ENCODE data around the gene AXDND1. TPM values are rescaled to one million over a fixed set of nuclear protein-coding genes. Genes with fewer than 3 reads are reported as not detected.

Gene AXDND1
- total RNA-seq, 1 experiment from 2014 or later = 0.48 TPM

DNA sequence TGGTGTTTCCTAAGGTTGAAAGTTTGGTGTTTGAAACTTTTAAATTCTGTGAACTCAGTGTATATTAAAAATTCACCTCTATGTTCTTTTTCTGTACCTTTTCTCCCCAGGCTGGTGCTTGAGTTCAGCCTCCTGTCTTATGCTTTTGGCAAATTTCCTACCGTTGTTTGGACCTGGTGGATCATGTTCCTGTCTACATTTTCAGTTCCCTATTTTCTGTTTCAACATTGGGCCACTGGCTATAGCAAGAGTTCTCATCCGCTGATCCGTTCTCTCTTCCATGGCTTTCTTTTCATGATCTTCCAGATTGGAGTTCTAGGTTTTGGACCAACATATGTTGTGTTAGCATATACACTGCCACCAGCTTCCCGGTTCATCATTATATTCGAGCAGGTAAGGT is 24.9 kb upstream of the AXDND1 start:
- Histone ChIP-seq H4K20me1 (ENCODE audit: control insufficient read depth, insufficient read depth, insufficient read length) (no peaks in the 10 kb centered on the region), H3K4me1 (ENCODE audit: insufficient read depth, low read length) (no peaks in the 10 kb centered on the region), H3K18ac (ENCODE audit: insufficient read length, low read depth, low read length) (no peak overlapping the region), H3K79me1 (ENCODE audit: insufficient read depth, low read depth, low read length, poor library complexity, severe bottlenecking) (no peaks in the 10 kb centered on the region), H3K23me2 (ENCODE audit: insufficient read length, low read depth, low read length, poor library complexity, severe bottlenecking) (no peaks in the 10 kb centered on the region), H2AFZ (ENCODE audit: low read length) (no peak overlapping the region), H3K9me3 (ENCODE audit: control insufficient read depth, low read depth, low read length) (no peaks in the 10 kb centered on the region), H2BK20ac (ENCODE audit: low read depth, low read length, poor library complexity, severe bottlenecking) (no peak overlapping the region), H4K91ac (ENCODE audit: insufficient read length, low read depth, low read length) (no peak overlapping the region), H2BK15ac (ENCODE audit: low read depth, low read length) (no peak overlapping the region), H2AK5ac (ENCODE audit: insufficient read length, low read length) (no peak overlapping the region), H4K8ac (replicated peaks; ENCODE audit: insufficient read length, low read depth, low read length) (no peak overlapping the region), H3K9ac (ENCODE audit: extremely low read depth, insufficient read length, low read length) (no peak overlapping the region), H2BK5ac (ENCODE audit: insufficient read length, low read length) (no peak overlapping the region), H4K5ac (ENCODE audit: insufficient read length, low read depth, low read length) (no peak overlapping the region), H3K23ac (ENCODE audit: insufficient read length, low read depth, low read length) (no peak overlapping the region), H3K27me3 (ENCODE audit: insufficient read depth, low read length) (no peaks in the 10 kb centered on the region), H2BK120ac (ENCODE audit: low read depth, low read length, poor library complexity, severe bottlenecking) (no peak overlapping the region), H3K79me2 (ENCODE audit: insufficient read depth, low read length) (no peaks in the 10 kb centered on the region), H3K56ac (ENCODE audit: insufficient read length, low read depth, low read length) (no peak overlapping the region), H3K4ac (ENCODE audit: low read depth, low read length) (no peak overlapping the region), H3K4me2 (ENCODE audit: insufficient read depth, insufficient read length, low read length) (no peak overlapping the region), H3K27ac (ENCODE audit: insufficient read length, low read depth, low read length) (no peak overlapping the region), H2BK12ac (ENCODE audit: insufficient read length, low read depth, low read length) (no peak overlapping the region), H3T11ph (ENCODE audit: low read length) (no peak overlapping the region), H3K14ac (ENCODE audit: insufficient read depth, low read length) (no peak overlapping the region)
- H3K9me3 Mint-ChIP-seq = no peaks in the 10 kb centered on the region
- TF ChIP-seq, protein P1, sequence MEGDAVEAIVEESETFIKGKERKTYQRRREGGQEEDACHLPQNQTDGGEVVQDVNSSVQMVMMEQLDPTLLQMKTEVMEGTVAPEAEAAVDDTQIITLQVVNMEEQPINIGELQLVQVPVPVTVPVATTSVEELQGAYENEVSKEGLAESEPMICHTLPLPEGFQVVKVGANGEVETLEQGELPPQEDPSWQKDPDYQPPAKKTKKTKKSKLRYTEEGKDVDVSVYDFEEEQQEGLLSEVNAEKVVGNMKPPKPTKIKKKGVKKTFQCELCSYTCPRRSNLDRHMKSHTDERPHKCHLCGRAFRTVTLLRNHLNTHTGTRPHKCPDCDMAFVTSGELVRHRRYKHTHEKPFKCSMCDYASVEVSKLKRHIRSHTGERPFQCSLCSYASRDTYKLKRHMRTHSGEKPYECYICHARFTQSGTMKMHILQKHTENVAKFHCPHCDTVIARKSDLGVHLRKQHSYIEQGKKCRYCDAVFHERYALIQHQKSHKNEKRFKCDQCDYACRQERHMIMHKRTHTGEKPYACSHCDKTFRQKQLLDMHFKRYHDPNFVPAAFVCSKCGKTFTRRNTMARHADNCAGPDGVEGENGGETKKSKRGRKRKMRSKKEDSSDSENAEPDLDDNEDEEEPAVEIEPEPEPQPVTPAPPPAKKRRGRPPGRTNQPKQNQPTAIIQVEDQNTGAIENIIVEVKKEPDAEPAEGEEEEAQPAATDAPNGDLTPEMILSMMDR (conservative IDR thresholded peaks at IDR 0.05) = no peak
- H3K27ac Mint-ChIP-seq = no peak overlapping the region
- no peak overlapping the region for H3K4me3 Mint-ChIP-seq
- WGBS (ENCODE audit: extremely low coverage, insufficient read length, low lambda C conversion rate) = no CpG with 5 or more reads among the region's 5 CpGs
- H3K36me3 Mint-ChIP-seq (ENCODE audit: insufficient read depth in 1 of 3, low read depth in 3 of 3) = peaks cover 0 to 3% (median 0%) of the 10 kb centered on the region in 3 experiments; a peak in 1 of 7 replicates
- DNase-seq = no peak
- no peaks in the 10 kb centered on the region for H3K4me1 Mint-ChIP-seq
- no peaks in the 10 kb centered on the region for H3K27me3 Mint-ChIP-seq (ENCODE audit: low read depth)
